ENCODE results near the gene RBM47.

Gene RBM47

DNA sequence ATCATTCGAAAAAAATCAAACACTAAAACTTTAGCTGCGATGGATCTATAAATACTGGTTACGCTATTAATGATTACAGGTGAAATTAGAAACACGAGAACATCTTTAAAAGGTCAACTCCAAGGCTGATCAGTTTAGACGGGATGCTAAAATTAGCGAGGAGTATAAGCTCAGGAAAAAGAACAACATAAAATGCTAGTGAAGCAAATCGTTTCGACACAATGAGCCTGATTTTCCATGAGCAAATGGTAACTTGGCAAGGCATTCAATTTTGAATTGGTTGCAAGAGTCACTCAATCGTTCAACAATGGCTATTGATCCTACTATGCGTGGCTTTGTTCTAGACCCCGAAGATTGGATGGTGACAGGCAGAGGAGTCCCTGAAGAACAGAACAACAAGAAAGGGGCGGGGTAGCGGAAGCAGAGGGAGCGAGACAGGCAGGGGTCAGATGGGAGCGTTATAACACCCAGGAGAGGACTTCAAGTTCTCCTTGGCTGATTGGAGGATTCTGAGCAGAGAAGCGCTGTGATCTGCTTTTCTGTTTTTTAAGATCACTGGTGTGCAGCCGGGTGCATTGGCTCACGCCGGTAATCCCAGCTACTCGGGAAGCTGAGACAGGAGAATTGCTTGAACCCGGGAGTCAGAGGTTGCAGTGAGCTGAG is 146.5 kb downstream of the RBM47 start:
- Histone ChIP-seq H3K79me2 (peaks cover 6% of the 10 kb centered on the region), H3K36me3 (ENCODE audit: control insufficient read depth, insufficient read depth, low read length) (no peaks in the 10 kb centered on the region), H3K27ac (no peak overlapping the region), H3K27me3 (ENCODE audit: control insufficient read depth, insufficient read depth, low read length) (no peaks in the 10 kb centered on the region), H3K4me3 (ENCODE audit: low read depth, low read length) (no peak overlapping the region), H3K9me3 (ENCODE audit: control insufficient read depth, low read length) (no peaks in the 10 kb centered on the region), H2AFZ (no peak overlapping the region), H3K4me1 (peaks cover 2% of the 10 kb centered on the region), H3K4me2 (ENCODE audit: low read length) (peak overlapping the region; percentile 6), H3K9ac (no peak overlapping the region)
- TF ChIP-seq, protein P1, sequence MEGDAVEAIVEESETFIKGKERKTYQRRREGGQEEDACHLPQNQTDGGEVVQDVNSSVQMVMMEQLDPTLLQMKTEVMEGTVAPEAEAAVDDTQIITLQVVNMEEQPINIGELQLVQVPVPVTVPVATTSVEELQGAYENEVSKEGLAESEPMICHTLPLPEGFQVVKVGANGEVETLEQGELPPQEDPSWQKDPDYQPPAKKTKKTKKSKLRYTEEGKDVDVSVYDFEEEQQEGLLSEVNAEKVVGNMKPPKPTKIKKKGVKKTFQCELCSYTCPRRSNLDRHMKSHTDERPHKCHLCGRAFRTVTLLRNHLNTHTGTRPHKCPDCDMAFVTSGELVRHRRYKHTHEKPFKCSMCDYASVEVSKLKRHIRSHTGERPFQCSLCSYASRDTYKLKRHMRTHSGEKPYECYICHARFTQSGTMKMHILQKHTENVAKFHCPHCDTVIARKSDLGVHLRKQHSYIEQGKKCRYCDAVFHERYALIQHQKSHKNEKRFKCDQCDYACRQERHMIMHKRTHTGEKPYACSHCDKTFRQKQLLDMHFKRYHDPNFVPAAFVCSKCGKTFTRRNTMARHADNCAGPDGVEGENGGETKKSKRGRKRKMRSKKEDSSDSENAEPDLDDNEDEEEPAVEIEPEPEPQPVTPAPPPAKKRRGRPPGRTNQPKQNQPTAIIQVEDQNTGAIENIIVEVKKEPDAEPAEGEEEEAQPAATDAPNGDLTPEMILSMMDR (IDR thresholded peaks at IDR 0.05) = no peak

DNA sequence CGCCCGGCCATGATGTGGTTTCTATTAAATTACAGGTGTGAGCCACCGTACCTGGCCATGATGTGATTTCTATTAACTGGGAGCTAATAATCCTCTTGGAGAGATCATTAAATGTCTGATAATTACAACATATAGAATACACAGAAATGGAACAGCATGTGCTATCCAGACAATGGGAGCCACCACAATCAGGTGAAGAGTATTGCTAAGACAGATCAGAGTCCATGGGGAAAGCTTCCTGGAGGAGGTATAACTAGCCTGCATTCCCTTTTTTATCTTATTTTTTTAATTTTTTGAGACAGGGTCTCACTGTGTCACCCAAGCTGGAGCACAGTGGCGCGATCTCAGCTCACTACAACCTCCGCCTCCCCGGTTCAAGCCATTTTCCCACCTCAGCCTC is 147.7 kb downstream of the RBM47 start:
- no peak overlapping the region for H2AFZ ChIP-seq
- H3K4me3 ChIP-seq (ENCODE audit: low read depth, low read length) = no peak overlapping the region
- no peak overlapping the region for H3K27ac ChIP-seq
- H3K4me1 ChIP-seq = peaks cover 2% of the 10 kb centered on the region
- H3K36me3 ChIP-seq (ENCODE audit: control insufficient read depth, insufficient read depth, low read length) = no peaks in the 10 kb centered on the region
- H3K4me2 ChIP-seq (ENCODE audit: low read length) = no peak overlapping the region
- TF ChIP-seq, protein P1 (IDR thresholded peaks at IDR 0.05) = no peak
- no peak overlapping the region for H3K9ac ChIP-seq
- H3K27me3 ChIP-seq (ENCODE audit: control insufficient read depth, insufficient read depth, low read length) = no peaks in the 10 kb centered on the region
- H3K9me3 ChIP-seq (ENCODE audit: control insufficient read depth, low read length) = no peaks in the 10 kb centered on the region
- H3K79me2 ChIP-seq = peaks cover 6% of the 10 kb centered on the region

DNA sequence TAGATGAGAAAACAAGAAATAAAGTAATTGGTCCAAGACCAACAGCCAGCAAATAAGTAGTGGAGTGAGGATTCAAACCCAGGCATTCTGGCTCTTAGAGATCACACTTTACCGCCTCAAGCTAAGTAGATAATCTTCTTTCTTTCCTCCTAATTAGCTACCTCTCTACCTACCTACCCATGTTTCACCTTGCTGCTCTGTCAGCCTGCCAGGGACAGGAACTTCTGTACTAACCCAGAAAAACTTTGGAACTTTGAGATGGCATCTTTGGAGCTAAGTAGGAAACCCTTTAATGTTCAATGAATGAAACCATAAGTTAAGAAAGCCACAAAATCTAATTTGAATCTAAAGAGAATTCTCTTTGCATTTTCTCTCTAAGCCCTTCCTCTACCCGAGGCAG is 149.4 kb downstream of the RBM47 start:
- no peaks in the 10 kb centered on the region for H3K9me3 ChIP-seq (ENCODE audit: control insufficient read depth, low read length)
- peaks cover 12% of the 10 kb centered on the region for H3K79me2 ChIP-seq

DNA sequence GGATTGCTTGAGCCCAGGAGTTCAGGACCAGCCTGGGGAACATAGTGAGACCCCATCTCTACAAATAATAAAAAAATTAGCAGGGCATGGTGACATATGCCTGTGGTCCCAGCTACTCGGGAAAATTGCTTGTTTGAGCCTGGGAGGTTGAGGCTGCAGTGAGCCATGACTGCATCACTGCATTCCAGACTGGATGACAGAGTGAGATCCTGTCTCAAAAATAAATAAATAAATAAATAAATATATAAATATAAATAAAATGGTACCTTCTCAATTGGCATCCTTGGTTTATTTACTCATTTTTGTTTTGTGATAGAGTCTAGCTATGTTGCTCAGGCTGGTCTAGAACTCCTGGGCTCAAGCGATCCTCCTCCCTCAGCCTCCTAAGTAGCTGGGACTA is 150.3 kb downstream of the RBM47 start:
- Histone ChIP-seq H3K79me2 (peaks cover 12% of the 10 kb centered on the region), H3K9ac (no peak overlapping the region), H2AFZ (no peak overlapping the region), H3K4me2 (ENCODE audit: low read length) (no peak overlapping the region), H3K9me3 (ENCODE audit: control insufficient read depth, low read length) (no peaks in the 10 kb centered on the region), H3K4me1 (peaks cover 6% of the 10 kb centered on the region), H3K27ac (no peak overlapping the region), H3K27me3 (ENCODE audit: control insufficient read depth, insufficient read depth, low read length) (no peaks in the 10 kb centered on the region), H3K4me3 (ENCODE audit: low read depth, low read length) (no peak overlapping the region), H3K36me3 (ENCODE audit: control insufficient read depth, insufficient read depth, low read length) (no peaks in the 10 kb centered on the region)
- TF ChIP-seq, protein P1 (IDR thresholded peaks at IDR 0.05) = no peak

More for the DNA sequence above, 149.4 kb downstream of the RBM47 start:
- Histone ChIP-seq H3K27ac (no peak overlapping the region), H3K4me1 (peaks cover 6% of the 10 kb centered on the region), H3K4me3 (ENCODE audit: low read depth, low read length) (no peak overlapping the region), H3K36me3 (ENCODE audit: control insufficient read depth, insufficient read depth, low read length) (no peaks in the 10 kb centered on the region), H3K9ac (no peak overlapping the region), H3K27me3 (ENCODE audit: control insufficient read depth, insufficient read depth, low read length) (no peaks in the 10 kb centered on the region), H3K4me2 (ENCODE audit: low read length) (no peak overlapping the region), H2AFZ (no peak overlapping the region)
- TF ChIP-seq, protein P1 (IDR thresholded peaks at IDR 0.05) = no peak

DNA sequence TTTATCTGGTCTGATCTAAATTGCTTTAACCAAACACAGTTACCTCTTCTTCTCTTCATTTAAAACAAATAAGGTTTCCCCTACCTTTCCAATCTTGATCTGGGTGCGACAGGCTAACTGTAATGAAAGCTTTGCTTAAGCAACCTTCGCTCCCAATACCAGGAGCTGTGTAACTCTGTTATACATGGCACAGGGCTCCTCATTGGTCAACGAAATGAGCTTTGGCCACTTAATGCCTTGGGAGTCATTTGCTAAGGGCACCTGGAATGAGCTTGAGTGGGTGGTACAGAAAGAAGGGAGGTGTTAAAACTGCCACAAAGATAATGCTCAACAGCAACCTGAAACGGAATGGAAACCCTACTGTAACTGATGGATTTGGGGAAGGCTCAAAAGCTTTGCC is 154.1 kb downstream of the RBM47 start:
- H3K4me1 ChIP-seq = peaks cover 4% of the 10 kb centered on the region
- no peaks in the 10 kb centered on the region for H3K27me3 ChIP-seq (ENCODE audit: control insufficient read depth, insufficient read depth, low read length)
- no peak overlapping the region for H3K4me2 ChIP-seq (ENCODE audit: low read length)
- no peak overlapping the region for H3K27ac ChIP-seq
- no peak overlapping the region for H3K9ac ChIP-seq
- no peaks in the 10 kb centered on the region for H3K36me3 ChIP-seq (ENCODE audit: control insufficient read depth, insufficient read depth, low read length)
- H3K4me3 ChIP-seq (ENCODE audit: low read depth, low read length) = no peak overlapping the region
- no peaks in the 10 kb centered on the region for H3K9me3 ChIP-seq (ENCODE audit: control insufficient read depth, low read length)
- H3K79me2 ChIP-seq = peaks cover 12% of the 10 kb centered on the region
- H2AFZ ChIP-seq = no peak overlapping the region
- TF ChIP-seq, protein P1 (IDR thresholded peaks at IDR 0.05) = no peak

Data from parathyroid adenoma (tissue), 2 donors.